Osteocyte (in vitro differentiated cells): ENCODE data around the gene GAREM2. TPM values are rescaled to one million over a fixed set of nuclear protein-coding genes. Genes with fewer than 3 reads are reported as not detected.
A peak's percentile ranks its signal among the peaks of the same experiment; 100 is the strongest.

Experiments
- DNase-seq: peaks from one replicate; pipeline ENCODE4 v3.0.0; 2021; ENCODE audit warnings: mixed read lengths; ENCODE audit not compliant: unreplicated experiment; ENCODE audit errors: extremely low spot score
- H3K27ac Mint-ChIP-seq: one replicate; pipeline ENCODE4 v1.8.0; 2021; ENCODE audit warnings: mild to moderate bottlenecking, mixed read lengths; ENCODE audit not compliant: unreplicated experiment
- H3K27me3 Mint-ChIP-seq: one replicate; pipeline ENCODE4 v1.8.0; 2021; ENCODE audit warnings: mixed read lengths; ENCODE audit not compliant: unreplicated experiment
- H3K36me3 Mint-ChIP-seq: one replicate; pipeline ENCODE4 v1.8.0; 2021; ENCODE audit warnings: mixed read lengths; ENCODE audit not compliant: unreplicated experiment
- H3K4me1 Mint-ChIP-seq: one replicate; pipeline ENCODE4 v1.8.0; 2021; ENCODE audit warnings: mixed read lengths; ENCODE audit not compliant: unreplicated experiment
- H3K4me3 Mint-ChIP-seq: one replicate; pipeline ENCODE4 v1.8.0; 2021; ENCODE audit warnings: mild to moderate bottlenecking, moderate library complexity, mixed read lengths; ENCODE audit not compliant: unreplicated experiment
- H3K9me3 Mint-ChIP-seq: one replicate; pipeline ENCODE4 v1.8.0; 2021; ENCODE audit warnings: mixed read lengths; ENCODE audit not compliant: unreplicated experiment
- CTCF ChIP-seq: fragments of 200-600 bp; sonication (generic); IDR thresholded peaks from 2 replicates; pipeline ENCODE4 v1.5.0; 2021; ENCODE audit warnings: antibody characterized with exemption, mild to moderate bottlenecking, moderate library complexity
- total RNA-seq: library from RNA; stranded (reverse); gene quantifications from 2 replicates; pipeline ENCODE4 v1.2.1, GENCODE V29; 2021

The GAREM2 gene
- total RNA-seq, 1 donor from 2014 or later = 15.2 TPM

- Mint-ChIP-seq H3K27ac (no peak overlapping the region), H3K4me3 (no peak overlapping the region), H3K27me3 (peaks cover 16% of the 10 kb centered on the region), H3K4me1 (no peaks in the 10 kb centered on the region), H3K9me3 (no peaks in the 10 kb centered on the region), H3K36me3 (no peaks in the 10 kb centered on the region)
- peak; percentile 85 for TF ChIP-seq CTCF
- DNase-seq = no peak
These were observed 27.8 kb upstream of the GAREM2 start for GRCh38 chr2:26144953-26145680.

GRCh38 chr2:26148501-26148900, 24.4 kb upstream of the GAREM2 start:
- H3K27ac Mint-ChIP-seq = no peak overlapping the region
- H3K9me3 Mint-ChIP-seq = no peaks in the 10 kb centered on the region

GRCh38 chr2:26150243-26150642, 22.6 kb upstream of the GAREM2 start:
- H3K27ac Mint-ChIP-seq = no peak overlapping the region
- TF ChIP-seq CTCF = no peak
- peaks cover 34% of the 10 kb centered on the region for H3K27me3 Mint-ChIP-seq
- H3K4me3 Mint-ChIP-seq = no peak overlapping the region
- no peaks in the 10 kb centered on the region for H3K4me1 Mint-ChIP-seq
- DNase-seq = peak; percentile 67
- H3K36me3 Mint-ChIP-seq = peaks cover 2% of the 10 kb centered on the region
- peaks cover 12% of the 10 kb centered on the region for H3K9me3 Mint-ChIP-seq

More at GRCh38 chr2:26148501-26148900, 24.4 kb upstream of the GAREM2 start:
- TF ChIP-seq CTCF = no peak
- no peaks in the 10 kb centered on the region for H3K4me1 Mint-ChIP-seq
- H3K27me3 Mint-ChIP-seq = peaks cover 30% of the 10 kb centered on the region
- DNase-seq = no peak
- no peak overlapping the region for H3K4me3 Mint-ChIP-seq
- H3K36me3 Mint-ChIP-seq = no peaks in the 10 kb centered on the region

GRCh38 chr2:26157580-26157979, 15.3 kb upstream of the GAREM2 start:
- H3K36me3 Mint-ChIP-seq = peaks cover 2% of the 10 kb centered on the region
- peaks cover 12% of the 10 kb centered on the region for H3K9me3 Mint-ChIP-seq
- no peak overlapping the region for H3K4me3 Mint-ChIP-seq
- H3K27ac Mint-ChIP-seq = no peak overlapping the region
- H3K4me1 Mint-ChIP-seq = no peaks in the 10 kb centered on the region
- no peak for DNase-seq
- no peak for TF ChIP-seq CTCF
- peaks cover 12% of the 10 kb centered on the region for H3K27me3 Mint-ChIP-seq

GRCh38 chr2:26161926-26162325, 11.0 kb upstream of the GAREM2 start:
- H3K4me1 Mint-ChIP-seq = no peaks in the 10 kb centered on the region
- H3K27me3 Mint-ChIP-seq = no peaks in the 10 kb centered on the region
- H3K36me3 Mint-ChIP-seq = no peaks in the 10 kb centered on the region
- TF ChIP-seq CTCF = no peak
- no peak overlapping the region for H3K4me3 Mint-ChIP-seq
- DNase-seq = no peak
- no peaks in the 10 kb centered on the region for H3K9me3 Mint-ChIP-seq
- H3K27ac Mint-ChIP-seq = no peak overlapping the region
